Lower leg skin (tissue), 4 donors: ENCODE results near the gene ZSWIM8. TPM values are rescaled to one million over a fixed set of nuclear protein-coding genes. Genes with fewer than 3 reads are reported as not detected.

Experiments
- DNase-seq, 2 donors: peaks; one replicate each; pipeline ENCODE4 v3.0.0-alpha.2; 2019; ENCODE audit warnings: low spot score in 2 of 2
- H3K4me3 ChIP-seq: fragments of 200-600 bp; sonication (generic); 2 replicates; pipeline ENCODE4 v1.5.1; 2017; ENCODE audit warnings: mild to moderate bottlenecking, low read depth; ENCODE audit not compliant: poor library complexity, severe bottlenecking
- POLR2A ChIP-seq, 2 donors: fragments of 450-650 bp; IDR thresholded peaks; one replicate each; pipeline ENCODE4 v1.6.1; 2016 to 2017; ENCODE audit warnings: antibody characterized with exemption in 2 of 2, mild to moderate bottlenecking in 1 of 2, moderate library complexity in 1 of 2
- WGBS, 2 donors: methylation state at CpG; one replicate each; pipeline ENCODE4 v1.1.5; 2018; 5-methylcytosine and 5-hydroxymethylcytosine counted together
- intact Hi-C: fragments of 100-400 bp; cut with DNase I; formaldehyde crosslinking; loops from one replicate; pipeline ENCODE4 v1.15.0; 2023; ENCODE audit warnings: low total_unique reads
- total RNA-seq, 4 donors: library from RNA; depleted of rRNA; stranded (reverse); fragments of >200 nt; gene quantifications; one replicate each; pipeline ENCODE4 v1.1.0, GENCODE V29; 2016
- TF ChIP-seq, protein P1 (sequence below), 3 donors: fragments of 450-650 bp; IDR thresholded peaks; one replicate each; pipeline ENCODE4 v1.5.1; 2016; ENCODE audit warnings: antibody characterized with exemption in 3 of 3, mild to moderate bottlenecking in 3 of 3, moderate library complexity in 2 of 3

The ZSWIM8 gene
- total RNA-seq, 4 donors from 2014 or later = 99.0 to 262 (median 108) TPM

DNA sequence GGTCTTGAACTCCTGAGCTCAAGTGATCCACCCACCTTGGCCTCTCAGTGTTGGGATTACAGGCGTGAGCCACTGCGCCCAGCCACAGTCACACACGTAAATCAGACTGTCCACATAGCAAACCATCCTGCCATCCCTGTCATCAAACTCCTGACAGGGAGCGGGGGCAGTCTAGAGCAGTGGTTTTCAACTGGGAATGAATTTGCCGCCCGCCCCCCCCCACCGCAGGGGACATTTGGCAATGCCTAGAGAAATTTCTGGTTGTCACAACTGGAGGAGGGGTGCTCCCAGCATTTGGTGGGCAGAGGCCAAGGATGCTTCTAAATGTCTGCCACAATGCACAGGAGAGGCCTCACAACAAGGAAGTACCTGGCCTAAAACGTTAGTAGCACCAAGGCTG, 64.8 kb downstream of the ZSWIM8 start:
- intact Hi-C loops = no loop called here

DNA sequence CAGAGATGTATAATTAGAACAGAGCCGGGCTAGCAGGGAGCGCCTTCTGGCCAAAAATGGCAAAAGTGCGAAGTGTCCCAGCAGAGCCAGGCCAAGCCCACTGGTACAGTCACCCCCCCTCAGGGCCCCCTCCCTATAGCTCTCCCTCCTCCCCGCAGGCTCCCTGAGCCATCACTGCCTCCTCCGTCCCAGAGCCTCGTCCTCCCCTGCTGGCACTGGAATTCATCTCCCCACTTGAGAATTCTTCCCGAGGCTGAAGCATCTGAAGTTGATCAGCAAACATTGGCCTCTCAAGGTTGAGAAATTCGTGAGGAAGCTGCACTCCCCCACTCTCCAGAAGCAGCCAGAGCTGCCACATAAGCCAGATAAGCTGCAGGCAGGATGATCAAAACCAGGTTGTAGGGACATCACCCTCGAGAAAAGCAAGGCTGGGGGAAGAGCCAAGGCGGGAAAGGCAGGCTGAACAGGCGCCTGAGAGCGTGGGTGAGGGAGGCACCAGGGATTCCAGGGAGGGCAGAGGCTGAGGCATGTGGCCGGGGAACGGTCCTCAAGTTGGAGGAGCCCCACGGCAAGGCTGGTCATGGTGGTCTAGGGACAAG, 65.6 kb downstream of the ZSWIM8 start:
- 57 to 58% methylated on average over 15 of the region's 15 CpGs for WGBS, 2 donors
- peak in 1 of 2 donors; percentile 90 for DNase-seq
- intact Hi-C loops = no loop called here
- no peak for TF ChIP-seq POLR2A (IDR thresholded peaks at IDR 0.05)
- TF ChIP-seq, protein P1, sequence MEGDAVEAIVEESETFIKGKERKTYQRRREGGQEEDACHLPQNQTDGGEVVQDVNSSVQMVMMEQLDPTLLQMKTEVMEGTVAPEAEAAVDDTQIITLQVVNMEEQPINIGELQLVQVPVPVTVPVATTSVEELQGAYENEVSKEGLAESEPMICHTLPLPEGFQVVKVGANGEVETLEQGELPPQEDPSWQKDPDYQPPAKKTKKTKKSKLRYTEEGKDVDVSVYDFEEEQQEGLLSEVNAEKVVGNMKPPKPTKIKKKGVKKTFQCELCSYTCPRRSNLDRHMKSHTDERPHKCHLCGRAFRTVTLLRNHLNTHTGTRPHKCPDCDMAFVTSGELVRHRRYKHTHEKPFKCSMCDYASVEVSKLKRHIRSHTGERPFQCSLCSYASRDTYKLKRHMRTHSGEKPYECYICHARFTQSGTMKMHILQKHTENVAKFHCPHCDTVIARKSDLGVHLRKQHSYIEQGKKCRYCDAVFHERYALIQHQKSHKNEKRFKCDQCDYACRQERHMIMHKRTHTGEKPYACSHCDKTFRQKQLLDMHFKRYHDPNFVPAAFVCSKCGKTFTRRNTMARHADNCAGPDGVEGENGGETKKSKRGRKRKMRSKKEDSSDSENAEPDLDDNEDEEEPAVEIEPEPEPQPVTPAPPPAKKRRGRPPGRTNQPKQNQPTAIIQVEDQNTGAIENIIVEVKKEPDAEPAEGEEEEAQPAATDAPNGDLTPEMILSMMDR (IDR thresholded peaks at IDR 0.05) = no peak
- H3K4me3 ChIP-seq = no peak overlapping the region

More for the DNA sequence above, 64.8 kb downstream of the ZSWIM8 start:
- DNase-seq = no peak
- WGBS, 2 donors = 70 to 76% methylated on average over 8 of the region's 8 CpGs
- no peak overlapping the region for H3K4me3 ChIP-seq
- TF ChIP-seq, protein P1 (IDR thresholded peaks at IDR 0.05) = no peak
- no peak for TF ChIP-seq POLR2A (IDR thresholded peaks at IDR 0.05)

Other genes with a start within 250 kb of the ZSWIM8 start
- gene USP54, start 194.3 kb upstream of the ZSWIM8 start, total RNA-seq = 10 to 100 TPM; 54.0 to 83.5 (median 65.8) TPM
- gene MYOZ1, start 144.1 kb upstream of the ZSWIM8 start, total RNA-seq = 1 to 10 TPM in 1 of 4 donors, under 1 TPM in 2, not detected in 1; 0.27 to 1.4 (median 0.78) TPM
- not detected for gene SYNPO2L, start 129.6 kb upstream of the ZSWIM8 start, total RNA-seq
- 10 to 100 TPM in 1 of 4 donors, 1 to 10 TPM in 3; 3.0 to 11.2 (median 5.2) TPM for gene AGAP5, start 87.5 kb upstream of the ZSWIM8 start, total RNA-seq
- 10 to 100 TPM; 45.5 to 60.3 (median 58.1) TPM for gene SEC24C, start 41.2 kb upstream of the ZSWIM8 start, total RNA-seq
- gene CHCHD1, start 3.6 kb upstream of the ZSWIM8 start, total RNA-seq = 10 to 100 TPM; 27.6 to 36.5 (median 34.2) TPM
- gene NDST2, start 26.0 kb downstream of the ZSWIM8 start, total RNA-seq = 10 to 100 TPM; 16.7 to 41.5 (median 37.4) TPM
- 10 to 100 TPM; 20.0 to 27.9 (median 24.2) TPM for gene CAMK2G, start 88.9 kb downstream of the ZSWIM8 start, total RNA-seq
- gene PLAU, start 125.5 kb downstream of the ZSWIM8 start, total RNA-seq = 10 to 100 TPM; 12.7 to 28.5 (median 14.7) TPM
- 10 to 100 TPM; 53.3 to 90.4 (median 63.1) TPM for gene VCL, start 212.5 kb downstream of the ZSWIM8 start, total RNA-seq